Fibroblast of mammary gland (primary cell): Measurements from ENCODE around the gene TNS3.

Experiments
- DNase-seq: peaks from one replicate; pipeline ENCODE4 v3.0.0-alpha.2; 2010; ENCODE audit warnings: low read depth
- H3K4me3 ChIP-seq: 2 replicates; pipeline ENCODE4 v1.5.1; 2011; ENCODE audit warnings: low read depth, mild to moderate bottlenecking, low read length, moderate library complexity; ENCODE audit not compliant: control insufficient read depth
- CTCF ChIP-seq: conservative IDR thresholded peaks from 2 replicates; pipeline ENCODE4 v1.5.1; 2011; ENCODE audit warnings: low read depth, low read length, inconsistent platforms; ENCODE audit not compliant: control insufficient read depth, insufficient read depth

The TNS3 gene

GRCh38 chr7:47561715-47562446, 20.0 kb downstream of the TNS3 start:
- H3K4me3 ChIP-seq: no peak overlapping the region
- no peak for DNase-seq
- TF ChIP-seq CTCF: no peak

- no peak for TF ChIP-seq CTCF
- no peak overlapping the region for H3K4me3 ChIP-seq
- no peak for DNase-seq
Observed at GRCh38 chr7:47559306-47560220, 22.3 kb downstream of the TNS3 start.

GRCh38 chr7:47557694-47558670, 23.9 kb downstream of the TNS3 start:
- no peak overlapping the region for H3K4me3 ChIP-seq
- no peak for TF ChIP-seq CTCF
- peak; percentile 81 for DNase-seq

GRCh38 chr7:47557317-47557693, 24.6 kb downstream of the TNS3 start:
- H3K4me3 ChIP-seq: no peak overlapping the region
- TF ChIP-seq CTCF: no peak
- DNase-seq: no peak

- no peak overlapping the region for H3K4me3 ChIP-seq
- peak; percentile 57 for DNase-seq
- TF ChIP-seq CTCF: no peak
Observed at GRCh38 chr7:47556511-47557180, 25.3 kb downstream of the TNS3 start.

GRCh38 chr7:47553309-47553708, 28.6 kb downstream of the TNS3 start:
- H3K4me3 ChIP-seq: no peak overlapping the region
- no peak for TF ChIP-seq CTCF
- DNase-seq: no peak
